Measurements from ENCODE around the gene MYO1D. TPM values are rescaled to one million over a fixed set of nuclear protein-coding genes. Genes with fewer than 3 reads are reported as not detected.

Gene MYO1D
- total and polyA plus RNA-seq, 5 donors = 5.8 to 17.0 (median 10.4) TPM

GRCh38 chr17:32875230-32875917 is 1.6 kb downstream of the MYO1D start:
- no peak overlapping the region for H3K4me3 ChIP-seq (ENCODE audit: low read length)
- no peak overlapping the region for H3K27ac ChIP-seq (ENCODE audit: low read length)
- H3K9me3 ChIP-seq (ENCODE audit: control insufficient read depth, low read length) = no peaks in the 10 kb centered on the region
- intact Hi-C loops (cut with DNase I) = loop anchor here in 2 of 4 donors (10.0 kb wide), 2 partner anchors 49 to 91 kb away; partner anchors contain the start of gene TMEM98 (in 1 of the 2)
- ATAC-seq (no peak), DNase-seq (no peak)
- no peaks in the 10 kb centered on the region for H3K27me3 ChIP-seq (ENCODE audit: control insufficient read depth, insufficient read depth)
- 66% methylated on average over 2 of the region's 2 CpGs for WGBS
- no peaks in the 10 kb centered on the region for H3K4me1 ChIP-seq (ENCODE audit: control insufficient read depth, insufficient read depth, low read length)

- peaks cover 5% of the 10 kb centered on the region for H3K4me1 ChIP-seq (ENCODE audit: control insufficient read depth, insufficient read depth, low read length)
- DNase-seq (no peak), ATAC-seq (no peak)
- intact Hi-C loops (cut with DNase I) = loop anchor here in 2 of 4 donors (10.0 kb wide), 2 partner anchors 52 to 88 kb away; partner anchors contain the start of gene TMEM98 (in 1 of the 2)
- WGBS = 86% methylated on average over 1 of the region's 1 CpG
- no peak overlapping the region for H3K27ac ChIP-seq (ENCODE audit: low read length)
- no peaks in the 10 kb centered on the region for H3K27me3 ChIP-seq (ENCODE audit: control insufficient read depth, insufficient read depth)
- no peak overlapping the region for H3K4me3 ChIP-seq (ENCODE audit: low read length)
- H3K9me3 ChIP-seq (ENCODE audit: control insufficient read depth, low read length) = no peaks in the 10 kb centered on the region
Measured at GRCh38 chr17:32873114-32873513, 3.8 kb downstream of the MYO1D start.

- Histone ChIP-seq H3K4me3 (ENCODE audit: low read length) (no peak overlapping the region), H3K9me3 (ENCODE audit: control insufficient read depth, low read length) (no peaks in the 10 kb centered on the region), H3K27me3 (ENCODE audit: control insufficient read depth, insufficient read depth) (no peaks in the 10 kb centered on the region), H3K27ac (ENCODE audit: low read length) (peak overlapping the region; percentile 24), H3K4me1 (ENCODE audit: control insufficient read depth, insufficient read depth, low read length) (peaks cover 5% of the 10 kb centered on the region)
- peak in 1 of 2 donors; percentile 4 for ATAC-seq
- no peak for DNase-seq
- intact Hi-C loops (cut with DNase I) = loop anchor here in 2 of 4 donors (10.0 kb wide), 2 partner anchors 53 to 87 kb away; partner anchors contain the start of gene TMEM98 (in 1 of the 2)
- 66% methylated on average over 5 of the region's 5 CpGs for WGBS
Measured at GRCh38 chr17:32871746-32872145, 5.2 kb downstream of the MYO1D start.

GRCh38 chr17:32870969-32871368 is 6.0 kb downstream of the MYO1D start:
- Histone ChIP-seq H3K4me3 (ENCODE audit: low read length) (no peak overlapping the region), H3K27me3 (ENCODE audit: control insufficient read depth, insufficient read depth) (no peaks in the 10 kb centered on the region), H3K9me3 (ENCODE audit: control insufficient read depth, low read length) (no peaks in the 10 kb centered on the region), H3K27ac (ENCODE audit: low read length) (no peak overlapping the region), H3K4me1 (ENCODE audit: control insufficient read depth, insufficient read depth, low read length) (peaks cover 5% of the 10 kb centered on the region)
- WGBS = 86% methylated on average over 1 of the region's 1 CpG
- ATAC-seq (no peak), DNase-seq (peak in 2 of 3 donors; percentile 18 to 44)
- intact Hi-C loops (cut with DNase I) = loop anchor here in 2 of 4 donors (10.0 kb wide), 2 partner anchors 54 to 86 kb away; partner anchors contain the start of gene TMEM98 (in 1 of the 2)

GRCh38 chr17:32870027-32870670 is 6.8 kb downstream of the MYO1D start:
- intact Hi-C loops (cut with DNase I) = loop anchor here in 2 of 4 donors (10.0 kb wide), 2 partner anchors 55 to 85 kb away; partner anchors contain the start of gene TMEM98 (in 1 of the 2)
- peak in 1 of 3 donors; percentile 20 for DNase-seq
- ATAC-seq = peak; percentile 73 to 80
- peaks cover 5% of the 10 kb centered on the region for H3K4me1 ChIP-seq (ENCODE audit: control insufficient read depth, insufficient read depth, low read length)
- no peaks in the 10 kb centered on the region for H3K27me3 ChIP-seq (ENCODE audit: control insufficient read depth, insufficient read depth)
- peak overlapping the region; percentile 42 for H3K27ac ChIP-seq (ENCODE audit: low read length)
- H3K9me3 ChIP-seq (ENCODE audit: control insufficient read depth, low read length) = no peaks in the 10 kb centered on the region
- WGBS = 13% methylated on average over 3 of the region's 3 CpGs
- H3K4me3 ChIP-seq (ENCODE audit: low read length) = no peak overlapping the region

GRCh38 chr17:32869345-32870026 is 7.4 kb downstream of the MYO1D start:
- H3K9me3 ChIP-seq (ENCODE audit: control insufficient read depth, low read length) = no peaks in the 10 kb centered on the region
- DNase-seq = no peak
- no peaks in the 10 kb centered on the region for H3K27me3 ChIP-seq (ENCODE audit: control insufficient read depth, insufficient read depth)
- H3K27ac ChIP-seq (ENCODE audit: low read length) = no peak overlapping the region
- H3K4me1 ChIP-seq (ENCODE audit: control insufficient read depth, insufficient read depth, low read length) = peaks cover 5% of the 10 kb centered on the region
- H3K4me3 ChIP-seq (ENCODE audit: low read length) = no peak overlapping the region
- intact Hi-C loops (cut with DNase I) = loop anchor here in 2 of 4 donors (10.0 kb wide), 2 partner anchors 55 to 85 kb away; partner anchors contain the start of gene TMEM98 (in 1 of the 2)
- WGBS = 70% methylated on average over 6 of the region's 6 CpGs
- ATAC-seq = peak; percentile 23 to 57

- WGBS = 95% methylated on average over 4 of the region's 4 CpGs
- H3K4me1 ChIP-seq (ENCODE audit: control insufficient read depth, insufficient read depth, low read length) = peaks cover 5% of the 10 kb centered on the region
- no peak overlapping the region for H3K4me3 ChIP-seq (ENCODE audit: low read length)
- DNase-seq = no peak
- intact Hi-C loops (cut with DNase I) = no loop called here
- H3K27ac ChIP-seq (ENCODE audit: low read length) = no peak overlapping the region
- no peak for ATAC-seq
- no peaks in the 10 kb centered on the region for H3K9me3 ChIP-seq (ENCODE audit: control insufficient read depth, low read length)
- H3K27me3 ChIP-seq (ENCODE audit: control insufficient read depth, insufficient read depth) = no peaks in the 10 kb centered on the region
Measured at GRCh38 chr17:32865141-32865540, 11.8 kb downstream of the MYO1D start.

GRCh38 chr17:32863559-32863958 is 13.4 kb downstream of the MYO1D start:
- no peak for DNase-seq
- intact Hi-C loops (cut with DNase I) = no loop called here
- no peaks in the 10 kb centered on the region for H3K9me3 ChIP-seq (ENCODE audit: control insufficient read depth, low read length)
- no peak overlapping the region for H3K4me3 ChIP-seq (ENCODE audit: low read length)
- WGBS = 41% methylated on average over 1 of the region's 1 CpG
- no peaks in the 10 kb centered on the region for H3K27me3 ChIP-seq (ENCODE audit: control insufficient read depth, insufficient read depth)
- H3K27ac ChIP-seq (ENCODE audit: low read length) = no peak overlapping the region
- no peak for ATAC-seq
- H3K4me1 ChIP-seq (ENCODE audit: control insufficient read depth, insufficient read depth, low read length) = no peaks in the 10 kb centered on the region

GRCh38 chr17:32862940-32863339 is 14.0 kb downstream of the MYO1D start:
- ATAC-seq = no peak
- Histone ChIP-seq H3K9me3 (ENCODE audit: control insufficient read depth, low read length) (no peaks in the 10 kb centered on the region), H3K27ac (ENCODE audit: low read length) (no peak overlapping the region), H3K4me3 (ENCODE audit: low read length) (no peak overlapping the region), H3K4me1 (ENCODE audit: control insufficient read depth, insufficient read depth, low read length) (no peaks in the 10 kb centered on the region), H3K27me3 (ENCODE audit: control insufficient read depth, insufficient read depth) (no peaks in the 10 kb centered on the region)
- intact Hi-C loops (cut with DNase I) = no loop called here
- DNase-seq = no peak
- WGBS = 96% methylated on average over 2 of the region's 2 CpGs

GRCh38 chr17:32861981-32862380 is 14.9 kb downstream of the MYO1D start:
- Histone ChIP-seq H3K4me1 (ENCODE audit: control insufficient read depth, insufficient read depth, low read length) (no peaks in the 10 kb centered on the region), H3K27ac (ENCODE audit: low read length) (no peak overlapping the region), H3K9me3 (ENCODE audit: control insufficient read depth, low read length) (no peaks in the 10 kb centered on the region), H3K27me3 (ENCODE audit: control insufficient read depth, insufficient read depth) (no peaks in the 10 kb centered on the region), H3K4me3 (ENCODE audit: low read length) (no peak overlapping the region)
- ATAC-seq (no peak), DNase-seq (no peak)
- WGBS = 88% methylated on average over 4 of the region's 4 CpGs
- intact Hi-C loops (cut with DNase I) = no loop called here

Measured in right cardiac atrium (tissue), 5 donors.